H7 (cell line): ENCODE results near the gene APOBEC4. TPM values are rescaled to one million over a fixed set of nuclear protein-coding genes. Genes with fewer than 3 reads are reported as not detected.
"Not testable (repeated sequence)": the region's sequence is repeated elsewhere in the genome, so short reads cannot be mapped to it uniquely, and the experiment has no call there.

Experiments used
- DNase-seq: peaks from one replicate; pipeline ENCODE4 v3.0.0; 2012
- H3K27me3 ChIP-seq: 2 replicates; pipeline ENCODE4 v1.6.0; 2011; ENCODE audit warnings: mild to moderate bottlenecking, low read length; ENCODE audit not compliant: control insufficient read depth, insufficient read depth
- H3K36me3 ChIP-seq: replicated peaks from 2 replicates; pipeline ENCODE4 v1.5.1; 2011; ENCODE audit warnings: low read length; ENCODE audit not compliant: control insufficient read depth, insufficient read depth
- H3K4me3 ChIP-seq: 2 replicates; pipeline ENCODE4 v1.5.1; 2011; ENCODE audit warnings: low read depth, mild to moderate bottlenecking, control low read depth, low read length, moderate library complexity; ENCODE audit not compliant: insufficient read depth
- total RNA-seq: library from RNA; depleted of rRNA; stranded (reverse); fragments of >200 nt; shearing (Covaris generic); gene quantifications from 2 replicates; pipeline ENCODE4 v1.2.3, GENCODE V29; 2014

Gene APOBEC4
- total RNA-seq, 1 experiment from 2014 or later: not detected

DNA sequence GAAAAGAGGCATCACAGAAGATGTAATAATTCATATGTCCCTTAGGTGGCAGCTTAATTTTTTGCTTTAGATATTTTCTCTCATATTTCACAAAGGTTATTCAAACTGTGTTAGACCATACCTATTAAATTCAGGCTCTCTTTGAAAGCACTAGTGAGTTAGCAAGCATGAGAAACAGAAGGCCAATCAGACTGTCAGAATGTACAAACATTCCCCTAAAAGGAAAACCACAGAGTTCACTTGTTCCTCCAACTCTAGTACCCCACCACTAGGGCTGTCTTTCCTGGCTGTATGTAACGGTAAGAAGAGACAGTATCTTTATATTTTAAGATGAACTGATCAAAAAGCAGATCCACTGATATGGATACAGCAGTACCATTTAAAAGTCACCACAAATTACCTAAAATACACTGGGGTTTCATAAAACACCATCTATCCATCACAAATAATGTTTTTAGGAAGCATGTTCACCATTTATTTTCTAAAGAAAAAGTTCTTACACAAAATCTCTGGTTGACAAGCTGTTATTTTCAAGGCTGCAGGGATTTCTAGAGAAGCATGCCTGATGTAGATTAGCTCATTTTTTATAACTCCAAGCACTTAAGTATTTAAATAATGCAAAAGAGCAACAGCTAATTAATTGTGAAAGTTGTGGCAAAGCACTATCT lies 19.3 kb downstream of the APOBEC4 start:
- peaks cover 8% of the 10 kb centered on the region; the same call in 1 of the 2 replicates for H3K27me3 ChIP-seq
- H3K4me3 ChIP-seq: peak overlapping the region; percentile 95
- H3K36me3 ChIP-seq: peaks cover 7% of the 10 kb centered on the region
- DNase-seq: peak; percentile 54

- peak; percentile 45 for DNase-seq
- Histone ChIP-seq H3K4me3 (no peak overlapping the region), H3K36me3 (peaks cover 9% of the 10 kb centered on the region), H3K27me3 (peaks cover 8% of the 10 kb centered on the region; the same call in 1 of the 2 replicates)
Measured at GRCh38 chr1:183632964-183633363, 20.2 kb downstream of the APOBEC4 start.

GRCh38 chr1:183632114-183632513 lies 21.0 kb downstream of the APOBEC4 start:
- H3K36me3 ChIP-seq: peaks cover 13% of the 10 kb centered on the region
- DNase-seq: no peak
- no peak overlapping the region for H3K4me3 ChIP-seq
- peaks cover 8% of the 10 kb centered on the region; the same call in 1 of the 2 replicates for H3K27me3 ChIP-seq

DNA sequence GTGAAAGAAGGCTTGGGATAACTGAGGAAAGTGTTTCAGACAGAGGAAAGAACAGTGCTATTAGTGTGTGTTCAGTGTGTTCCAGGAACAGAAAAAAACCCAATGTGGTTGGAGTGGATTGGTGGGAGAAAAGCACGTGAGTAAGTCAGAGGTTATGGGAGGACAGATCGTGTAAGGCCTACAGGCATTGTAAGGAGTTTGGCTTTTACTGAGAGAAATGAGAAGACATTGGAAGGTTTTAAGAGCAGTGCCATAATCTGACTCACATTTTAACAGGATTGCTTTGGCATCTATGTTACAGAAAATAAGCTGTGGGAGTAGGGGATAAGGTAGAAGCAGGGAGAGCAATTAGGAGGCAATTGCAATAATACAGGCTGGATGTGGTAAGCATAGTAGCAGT lies 22.4 kb downstream of the APOBEC4 start:
- Histone ChIP-seq H3K27me3 (no peaks in the 10 kb centered on the region), H3K4me3 (no peak overlapping the region), H3K36me3 (peaks cover 14% of the 10 kb centered on the region)
- DNase-seq: no peak

DNA sequence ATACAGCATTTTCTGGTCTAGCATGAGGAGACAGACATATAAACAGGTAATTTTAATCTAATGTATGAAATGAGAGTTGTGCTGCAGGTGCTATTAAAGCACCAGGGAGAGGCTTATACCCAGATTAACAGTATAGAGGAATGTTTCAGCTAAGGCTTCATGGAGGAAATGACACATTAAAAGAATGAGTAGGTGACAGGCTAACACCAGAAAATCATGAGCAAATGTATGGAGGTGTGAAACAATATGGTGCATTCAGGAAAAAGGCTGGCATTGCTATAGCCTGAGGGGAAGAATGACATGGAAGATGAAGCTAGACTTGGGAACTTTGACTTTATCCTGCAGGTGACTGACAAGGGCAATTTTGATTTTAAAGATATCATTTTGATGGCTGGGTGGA lies 24.6 kb downstream of the APOBEC4 start:
- peaks cover 14% of the 10 kb centered on the region for H3K36me3 ChIP-seq
- no peak overlapping the region for H3K4me3 ChIP-seq
- no peaks in the 10 kb centered on the region for H3K27me3 ChIP-seq
- no peak for DNase-seq

DNA sequence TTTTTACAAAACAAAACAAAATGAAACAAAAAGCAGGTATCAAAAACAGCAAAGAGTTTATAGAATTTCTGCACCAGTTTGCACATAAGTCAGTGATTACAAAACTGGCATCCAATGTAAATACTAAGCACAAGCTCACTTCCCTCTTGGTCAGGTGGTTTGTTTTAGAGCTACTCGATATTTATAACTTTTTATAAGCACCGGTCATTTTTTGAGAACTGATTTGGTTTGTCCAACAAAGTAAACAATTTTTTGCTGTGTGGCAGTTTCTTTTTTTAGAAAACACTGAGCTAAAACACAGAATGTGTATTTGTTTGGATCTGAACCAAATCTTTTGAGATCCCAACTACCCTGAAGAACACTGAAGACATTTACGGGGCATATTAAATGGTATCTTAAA lies 26.9 kb downstream of the APOBEC4 start:
- not testable (repeated sequence) for H3K27me3 ChIP-seq, H3K4me3 ChIP-seq, DNase-seq
- H3K36me3 ChIP-seq: peaks cover 14% of the 10 kb centered on the region

DNA sequence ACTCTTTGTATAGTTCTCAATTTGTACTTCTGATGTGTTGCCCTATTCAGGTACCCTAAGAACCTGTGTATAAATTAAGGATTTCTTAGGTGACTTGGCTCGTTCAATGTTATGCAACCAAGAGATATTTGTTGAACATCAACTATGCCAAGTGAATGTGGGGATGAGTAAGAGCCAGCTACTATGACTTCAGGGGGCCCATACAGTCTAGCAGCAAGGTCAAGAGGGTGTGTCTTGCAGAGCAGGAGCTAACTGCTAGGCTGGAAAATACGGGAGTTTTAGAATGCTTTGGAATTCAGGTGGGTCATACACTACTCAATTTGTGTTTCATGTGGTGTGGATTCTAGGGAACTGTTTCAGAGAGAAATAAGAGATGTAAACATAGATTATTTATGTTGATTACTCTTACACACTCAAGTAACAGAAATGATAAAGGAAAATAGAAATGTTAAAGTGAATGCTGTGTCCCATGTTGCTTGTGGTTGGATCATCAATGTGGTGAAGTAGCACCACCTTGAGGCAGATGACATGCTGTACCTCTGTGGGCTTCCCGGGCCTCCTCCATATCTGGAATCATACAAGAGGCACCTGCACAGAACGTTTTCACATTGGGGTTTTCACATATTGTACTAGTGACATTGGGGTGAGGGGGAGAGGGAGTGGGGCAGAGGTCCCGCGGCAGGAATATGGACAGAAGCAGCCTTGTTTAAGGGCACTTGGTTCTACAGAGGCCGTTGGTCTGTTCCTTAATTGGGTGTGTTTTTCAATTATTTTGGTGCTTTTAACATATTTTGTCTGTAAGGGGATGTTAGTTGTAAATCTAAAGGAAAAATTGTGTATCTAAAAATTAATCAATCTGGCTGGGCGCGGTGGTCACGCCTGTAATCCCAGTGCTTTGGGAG lies 30.0 kb downstream of the APOBEC4 start:
- no peaks in the 10 kb centered on the region for H3K27me3 ChIP-seq
- no peak overlapping the region for H3K4me3 ChIP-seq
- DNase-seq: peak; percentile 69
- H3K36me3 ChIP-seq: peaks cover 5% of the 10 kb centered on the region

- Histone ChIP-seq H3K4me3 (no peak overlapping the region), H3K36me3 (no peaks in the 10 kb centered on the region), H3K27me3 (no peaks in the 10 kb centered on the region)
- DNase-seq: no peak
Measured at GRCh38 chr1:183622013-183622412, 31.1 kb downstream of the APOBEC4 start.

DNA sequence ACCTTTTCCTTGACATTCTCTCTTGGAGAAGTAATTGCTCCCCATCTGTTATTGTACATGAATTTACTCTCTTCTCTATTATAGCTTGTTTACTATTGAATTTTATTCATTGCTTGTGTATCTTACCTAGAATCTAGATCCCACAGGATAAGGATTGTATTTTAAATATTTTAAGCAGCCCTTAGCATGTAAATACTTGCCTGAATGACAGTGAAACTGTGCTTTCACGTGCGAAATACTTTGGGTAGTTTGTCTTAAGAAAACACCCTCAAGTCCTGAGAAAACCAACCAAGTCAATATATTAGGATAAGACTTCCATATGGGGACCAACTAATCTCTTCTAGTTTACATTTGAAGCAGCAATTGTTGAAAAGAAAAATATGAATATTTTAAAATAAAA lies 32.8 kb downstream of the APOBEC4 start:
- no peaks in the 10 kb centered on the region for H3K27me3 ChIP-seq
- no peaks in the 10 kb centered on the region for H3K36me3 ChIP-seq
- DNase-seq: no peak
- no peak overlapping the region for H3K4me3 ChIP-seq

DNA sequence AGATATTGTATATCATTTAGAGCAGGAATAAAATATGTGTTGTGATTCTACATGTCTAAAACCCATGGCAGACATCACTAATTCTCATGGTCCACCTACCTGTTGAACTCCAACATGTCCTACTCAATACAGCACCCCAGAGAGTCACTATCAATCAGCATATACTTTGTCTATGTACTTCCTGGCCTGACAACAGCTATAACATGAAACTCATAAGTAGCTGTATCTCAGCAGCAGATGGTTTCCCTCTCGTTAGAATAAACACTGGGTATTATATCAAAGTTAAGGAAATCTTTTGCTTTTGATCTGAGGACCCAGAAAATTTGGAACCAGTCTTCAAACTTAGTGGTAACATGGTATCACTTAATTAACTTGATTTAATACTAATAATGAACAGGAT lies 33.3 kb downstream of the APOBEC4 start:
- no peak for DNase-seq
- no peaks in the 10 kb centered on the region for H3K36me3 ChIP-seq
- no peak overlapping the region for H3K4me3 ChIP-seq
- no peaks in the 10 kb centered on the region for H3K27me3 ChIP-seq

GRCh38 chr1:183618202-183618601 lies 34.9 kb downstream of the APOBEC4 start:
- H3K27me3 ChIP-seq, H3K4me3 ChIP-seq, H3K36me3 ChIP-seq: not testable (repeated sequence)

GRCh38 chr1:183612975-183613374 lies 40.1 kb downstream of the APOBEC4 start:
- H3K27me3 ChIP-seq, DNase-seq, H3K4me3 ChIP-seq, H3K36me3 ChIP-seq: not testable (repeated sequence)

More at GRCh38 chr1:183618202-183618601, 34.9 kb downstream of the APOBEC4 start:
- DNase-seq: not testable (repeated sequence)

GRCh38 chr1:183612407-183612806 lies 40.7 kb downstream of the APOBEC4 start:
- no peak for DNase-seq
- H3K27me3 ChIP-seq: no peaks in the 10 kb centered on the region
- no peak overlapping the region for H3K4me3 ChIP-seq
- no peaks in the 10 kb centered on the region for H3K36me3 ChIP-seq

DNA sequence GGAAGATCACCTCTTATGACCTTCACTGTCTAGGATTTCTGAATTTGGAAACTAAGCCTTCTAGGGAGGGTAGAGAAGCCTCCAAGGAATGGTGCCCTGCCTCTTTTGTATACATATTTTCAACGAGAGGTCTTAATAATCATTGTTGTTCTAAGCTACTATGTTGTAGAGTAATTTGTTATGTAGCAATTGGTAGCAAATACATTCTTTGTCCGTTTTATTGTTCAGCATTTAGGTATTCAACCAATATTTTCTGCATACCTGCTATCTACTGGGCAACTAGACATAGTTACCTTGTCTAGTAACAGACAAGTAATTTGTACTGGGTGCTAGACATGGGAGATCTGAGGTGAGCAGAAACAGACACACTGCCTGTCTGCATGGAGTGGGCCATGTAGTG lies 42.1 kb downstream of the APOBEC4 start:
- Histone ChIP-seq H3K27me3 (no peaks in the 10 kb centered on the region), H3K36me3 (no peaks in the 10 kb centered on the region), H3K4me3 (no peak overlapping the region)
- no peak for DNase-seq
